ENCODE results near the gene PGM5.
A peak's percentile ranks its signal among the peaks of the same experiment; 100 is the strongest.

PGM5 gene

GRCh38 chr9:68555437-68556150, 199.2 kb downstream of the PGM5 start:
- TF ChIP-seq CTCF (IDR thresholded peaks at IDR 0.05; ENCODE audit: low read depth, low read length) = no peak
- H3K4me3 ChIP-seq (ENCODE audit: low read depth, low read length) = no peak overlapping the region

- no peak overlapping the region for H3K4me3 ChIP-seq (ENCODE audit: low read depth, low read length)
- no peak for TF ChIP-seq CTCF (IDR thresholded peaks at IDR 0.05; ENCODE audit: low read depth, low read length)
Observed at GRCh38 chr9:68558545-68558944, 202.1 kb downstream of the PGM5 start.

- peak; percentile 66 for TF ChIP-seq CTCF (IDR thresholded peaks at IDR 0.05; ENCODE audit: low read depth, low read length)
- H3K4me3 ChIP-seq (ENCODE audit: low read depth, low read length) = peak overlapping the region; percentile 25
Observed at GRCh38 chr9:68560071-68560844, 203.8 kb downstream of the PGM5 start.

GRCh38 chr9:68562461-68562860, 206.1 kb downstream of the PGM5 start:
- no peak overlapping the region for H3K4me3 ChIP-seq (ENCODE audit: low read depth, low read length)
- TF ChIP-seq CTCF (IDR thresholded peaks at IDR 0.05; ENCODE audit: low read depth, low read length) = no peak

GRCh38 chr9:68567565-68567964, 211.2 kb downstream of the PGM5 start:
- TF ChIP-seq CTCF (IDR thresholded peaks at IDR 0.05; ENCODE audit: low read depth, low read length) = no peak
- no peak overlapping the region for H3K4me3 ChIP-seq (ENCODE audit: low read depth, low read length)

GRCh38 chr9:68574150-68574549, 217.7 kb downstream of the PGM5 start:
- H3K4me3 ChIP-seq (ENCODE audit: low read depth, low read length) = no peak overlapping the region
- no peak for TF ChIP-seq CTCF (IDR thresholded peaks at IDR 0.05; ENCODE audit: low read depth, low read length)

- no peak overlapping the region for H3K4me3 ChIP-seq (ENCODE audit: low read depth, low read length)
- no peak for TF ChIP-seq CTCF (IDR thresholded peaks at IDR 0.05; ENCODE audit: low read depth, low read length)
Observed at GRCh38 chr9:68575817-68576216, 219.4 kb downstream of the PGM5 start.
